HS-5 (cell line): ENCODE measurements around the gene GNAZ.

Experiments
- DNase-seq: peaks from one replicate; pipeline ENCODE4 v3.0.0-alpha.2; 2012; ENCODE audit warnings: low read depth

GNAZ gene

DNA sequence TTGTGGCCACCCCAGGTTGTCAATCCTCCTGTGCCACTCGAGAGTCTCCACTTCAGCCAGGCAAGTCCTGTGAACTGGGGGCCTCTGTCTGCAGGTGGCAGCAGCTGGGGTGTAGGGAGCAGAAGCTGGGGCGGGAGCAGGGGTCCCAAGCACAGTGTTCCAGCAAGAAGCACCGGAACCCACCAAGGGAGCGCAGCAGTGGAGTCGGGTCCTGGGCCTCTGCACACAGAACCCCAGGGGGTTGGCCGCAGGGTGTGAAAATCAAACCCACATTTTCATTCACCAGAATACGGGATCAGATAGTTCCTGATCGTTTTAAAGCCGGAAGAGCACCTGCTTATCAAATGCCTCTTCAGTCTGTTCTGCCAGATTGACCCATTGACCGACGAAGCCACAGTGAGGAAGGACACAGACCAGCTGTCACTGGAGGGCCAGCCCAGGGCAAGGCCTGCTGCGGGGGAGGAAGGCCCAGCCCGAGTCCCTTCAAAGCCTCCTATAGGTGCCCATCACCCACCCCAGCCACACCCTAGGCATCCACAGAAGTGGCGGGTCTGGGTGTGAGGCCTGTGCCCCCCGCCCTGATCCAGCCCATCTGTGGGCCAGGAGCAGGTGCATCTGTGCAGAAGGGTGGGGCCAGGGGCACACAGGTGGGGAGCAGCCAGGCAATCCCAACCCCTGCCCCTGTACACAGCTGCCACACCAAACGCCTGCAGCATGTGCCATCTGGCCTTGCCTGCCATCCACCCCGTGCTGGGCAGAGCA, 37.3 kb downstream of the GNAZ start:
- DNase-seq = no peak

DNA sequence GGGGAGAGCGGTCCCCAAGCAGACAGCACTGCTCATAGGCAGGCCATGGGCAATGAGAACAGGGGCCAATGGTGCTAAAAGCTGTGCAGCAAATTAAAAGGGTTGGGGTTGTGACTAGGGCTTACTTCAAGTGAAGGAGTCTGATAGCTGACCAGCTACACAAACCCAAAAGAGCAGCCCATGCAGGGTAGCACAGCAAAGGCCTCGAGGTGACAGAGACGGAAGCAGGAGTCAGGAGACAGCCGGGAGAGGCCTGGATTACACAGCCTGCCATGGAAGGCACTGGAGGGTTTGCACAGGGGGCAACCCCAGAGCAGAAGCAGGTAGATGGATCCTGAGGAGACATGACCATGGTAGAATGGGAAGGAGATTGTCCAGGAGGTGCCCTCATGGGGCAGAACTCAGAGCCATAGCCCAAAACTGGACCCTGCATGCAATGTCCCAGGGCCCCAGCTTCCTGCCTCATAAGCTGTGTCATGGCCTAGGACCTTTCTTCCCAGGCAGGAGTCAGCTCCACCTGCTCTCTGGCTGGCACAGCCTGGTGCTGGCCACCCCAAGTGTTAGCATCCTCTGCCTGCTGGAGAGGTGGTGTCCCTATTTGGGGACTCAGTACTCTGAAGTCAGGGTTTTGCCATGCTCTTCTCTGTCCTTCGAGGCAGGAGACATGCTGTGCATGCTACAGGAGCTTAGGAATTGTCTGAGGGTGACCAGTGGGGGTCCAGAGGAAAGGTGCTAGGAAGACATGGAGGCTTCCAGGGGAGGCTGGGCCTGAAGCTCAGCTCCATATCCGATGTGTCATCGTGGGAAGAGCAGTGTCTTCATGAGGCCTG, 38.1 kb downstream of the GNAZ start:
- DNase-seq = no peak

DNA sequence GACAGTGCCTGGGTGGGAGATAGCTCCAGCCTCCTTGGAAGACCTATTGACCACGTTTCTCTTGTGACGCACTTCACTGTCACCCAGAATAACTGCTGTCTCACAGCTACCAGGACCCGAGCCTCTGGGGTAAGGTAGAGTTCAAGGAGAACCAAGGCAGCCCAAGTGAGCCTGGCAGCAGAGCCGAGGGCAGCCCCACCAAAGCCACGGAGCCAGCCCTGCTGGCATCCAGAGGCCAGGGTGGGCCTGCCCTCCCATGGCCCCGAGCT, 38.7 kb downstream of the GNAZ start:
- no peak for DNase-seq

DNA sequence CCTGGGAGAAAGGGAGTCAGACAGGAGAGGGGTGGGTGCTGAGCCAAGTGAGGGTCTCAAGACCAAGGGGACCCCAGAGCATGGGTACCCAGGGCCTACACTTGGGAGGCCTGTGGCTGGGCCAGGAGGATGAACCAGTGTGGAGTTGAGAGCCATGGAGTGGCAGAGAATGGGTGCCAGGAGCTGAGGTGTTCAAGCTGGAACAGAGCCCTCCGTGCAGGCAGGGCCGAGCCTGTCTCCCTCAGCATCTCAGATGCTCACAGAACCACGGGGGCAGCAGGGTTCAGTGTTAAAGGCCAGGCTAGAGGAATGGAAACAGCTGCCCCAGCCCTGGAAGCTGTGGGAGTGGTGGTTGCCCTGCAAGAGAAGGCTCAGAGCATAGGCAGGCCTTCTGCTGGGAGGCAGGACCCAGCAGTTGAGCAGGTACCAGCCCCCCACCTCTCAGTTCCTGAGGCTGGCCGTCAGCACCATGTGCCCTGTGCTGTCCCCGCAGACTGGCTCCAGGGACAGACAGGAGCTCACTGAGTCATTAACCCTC, 39.2 kb downstream of the GNAZ start:
- DNase-seq = no peak

DNA sequence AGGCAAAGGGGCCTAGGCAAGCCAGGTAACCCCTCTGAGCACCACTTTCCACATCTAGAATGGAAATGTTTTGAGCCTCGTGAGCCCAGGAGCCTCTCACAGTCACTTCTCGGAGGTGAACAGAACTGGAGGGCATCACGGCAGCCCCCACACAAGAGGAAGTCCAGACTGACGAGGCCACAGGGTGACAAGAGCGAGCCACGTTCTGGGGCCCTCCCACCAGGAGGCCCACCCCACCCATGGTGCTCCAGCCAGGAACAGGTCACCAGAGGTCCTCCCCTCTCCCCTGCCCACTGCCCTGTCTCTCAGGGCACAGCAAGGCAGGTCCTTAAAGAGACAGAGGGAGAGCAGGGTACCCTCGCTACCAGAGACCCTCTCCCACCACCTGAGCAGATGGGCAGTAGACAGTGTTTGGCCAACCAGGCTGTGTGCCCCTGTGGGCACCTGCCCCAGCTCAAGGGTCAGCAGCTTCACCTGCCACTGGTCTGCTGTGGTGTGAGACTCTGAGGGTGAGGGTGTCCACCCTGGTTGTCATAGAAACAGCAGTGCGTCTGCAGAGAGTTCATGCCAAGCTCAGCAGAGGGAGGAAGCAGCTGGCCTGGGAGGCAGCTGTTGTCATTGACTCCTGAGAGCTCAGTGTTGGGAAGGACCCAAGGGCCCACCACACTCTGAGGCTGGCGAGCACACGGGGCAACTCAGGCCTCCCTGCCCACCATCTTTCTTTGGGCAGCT, 40.0 kb downstream of the GNAZ start:
- DNase-seq = no peak

DNA sequence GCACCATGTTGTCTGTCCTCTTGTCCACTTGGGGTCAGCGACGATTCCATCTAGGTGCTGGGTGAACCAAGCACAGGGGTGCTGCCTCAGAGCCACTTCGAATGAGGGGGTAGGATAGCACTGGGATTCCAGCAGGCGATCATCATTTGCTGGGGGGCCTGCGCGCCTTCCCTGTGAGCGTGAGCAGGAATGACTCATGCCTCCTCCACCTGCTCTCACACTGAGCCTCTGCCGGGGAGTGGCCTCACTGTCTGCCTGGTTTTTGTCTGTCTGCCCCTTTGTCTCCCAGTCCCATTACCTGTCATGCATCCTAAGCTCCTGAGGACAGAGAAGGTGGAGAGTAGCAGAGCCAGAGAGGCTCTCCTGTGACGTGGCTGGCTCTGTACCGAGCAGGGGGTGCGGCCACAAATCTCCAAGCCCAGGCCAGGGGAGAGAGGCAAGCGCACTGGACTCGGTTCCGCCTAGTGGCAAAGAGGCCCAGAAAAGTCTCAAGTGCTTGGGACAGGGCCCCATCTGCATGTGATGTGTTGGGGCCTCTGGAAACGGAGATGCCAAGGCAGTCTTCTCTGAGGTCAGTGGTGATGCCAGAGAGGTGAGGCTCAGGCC, 40.7 kb downstream of the GNAZ start:
- DNase-seq = no peak

DNA sequence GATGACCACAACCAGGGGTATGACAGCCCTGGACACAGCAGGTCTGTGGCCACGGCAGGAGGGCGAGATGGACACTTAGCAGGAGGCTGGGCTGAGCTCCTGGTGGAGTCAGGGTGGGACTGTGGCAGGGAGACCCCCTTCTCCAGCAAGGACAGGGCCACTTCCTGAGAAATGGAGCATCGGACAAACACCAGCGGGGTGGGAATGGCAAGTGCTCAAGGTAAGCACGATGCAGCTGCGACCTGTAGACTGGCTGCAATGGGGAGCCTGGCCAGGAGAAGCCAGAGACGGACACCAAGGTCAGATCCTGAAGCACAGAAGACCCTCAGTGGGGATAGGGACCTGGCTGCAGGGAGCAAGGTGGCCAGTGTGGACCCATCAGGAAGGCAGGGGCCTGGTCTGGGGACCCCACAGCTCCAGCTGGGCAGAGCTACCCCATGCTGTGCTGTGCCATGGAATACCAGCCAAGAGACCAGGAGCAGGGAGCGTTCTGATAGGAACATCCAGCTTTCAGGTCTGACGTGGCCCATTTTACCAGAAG, 42.2 kb downstream of the GNAZ start:
- DNase-seq = no peak

DNA sequence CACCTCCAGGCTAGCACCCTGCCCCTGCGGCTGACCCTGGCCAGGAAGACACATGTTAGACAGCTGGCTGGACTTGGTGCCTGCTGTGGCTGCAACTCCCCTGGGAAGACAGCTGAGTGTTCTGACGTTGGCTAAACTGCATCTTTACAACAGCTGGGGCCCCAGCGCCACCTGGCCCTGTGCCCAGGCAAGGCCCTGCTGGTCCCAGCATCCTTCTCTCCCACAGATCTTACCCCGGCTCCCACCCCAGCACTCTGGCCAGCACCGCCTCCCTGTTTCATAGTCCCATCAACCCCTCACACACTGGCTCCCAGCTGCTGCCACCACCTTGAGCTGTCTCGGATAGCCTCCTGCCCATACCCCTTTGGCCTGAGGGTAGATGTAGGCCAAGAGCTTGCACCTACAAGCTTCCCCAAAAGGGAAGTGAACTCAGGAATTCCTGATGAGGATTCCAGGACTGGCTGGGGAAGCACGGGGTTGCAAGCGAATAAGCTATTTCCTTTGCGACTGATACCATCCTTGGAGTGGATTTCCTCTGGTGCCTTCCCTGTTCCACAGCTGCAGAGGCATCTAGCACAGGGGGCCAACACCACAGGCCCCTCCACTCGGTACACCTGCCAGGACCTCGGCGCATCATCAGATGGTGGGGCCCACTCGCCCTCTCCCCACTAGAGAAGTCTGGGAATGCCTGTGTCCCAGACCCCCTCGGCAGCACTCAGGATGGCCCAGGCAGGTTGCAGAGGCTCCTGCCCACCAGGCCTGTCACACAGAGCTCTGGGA, 42.9 kb downstream of the GNAZ start:
- no peak for DNase-seq

DNA sequence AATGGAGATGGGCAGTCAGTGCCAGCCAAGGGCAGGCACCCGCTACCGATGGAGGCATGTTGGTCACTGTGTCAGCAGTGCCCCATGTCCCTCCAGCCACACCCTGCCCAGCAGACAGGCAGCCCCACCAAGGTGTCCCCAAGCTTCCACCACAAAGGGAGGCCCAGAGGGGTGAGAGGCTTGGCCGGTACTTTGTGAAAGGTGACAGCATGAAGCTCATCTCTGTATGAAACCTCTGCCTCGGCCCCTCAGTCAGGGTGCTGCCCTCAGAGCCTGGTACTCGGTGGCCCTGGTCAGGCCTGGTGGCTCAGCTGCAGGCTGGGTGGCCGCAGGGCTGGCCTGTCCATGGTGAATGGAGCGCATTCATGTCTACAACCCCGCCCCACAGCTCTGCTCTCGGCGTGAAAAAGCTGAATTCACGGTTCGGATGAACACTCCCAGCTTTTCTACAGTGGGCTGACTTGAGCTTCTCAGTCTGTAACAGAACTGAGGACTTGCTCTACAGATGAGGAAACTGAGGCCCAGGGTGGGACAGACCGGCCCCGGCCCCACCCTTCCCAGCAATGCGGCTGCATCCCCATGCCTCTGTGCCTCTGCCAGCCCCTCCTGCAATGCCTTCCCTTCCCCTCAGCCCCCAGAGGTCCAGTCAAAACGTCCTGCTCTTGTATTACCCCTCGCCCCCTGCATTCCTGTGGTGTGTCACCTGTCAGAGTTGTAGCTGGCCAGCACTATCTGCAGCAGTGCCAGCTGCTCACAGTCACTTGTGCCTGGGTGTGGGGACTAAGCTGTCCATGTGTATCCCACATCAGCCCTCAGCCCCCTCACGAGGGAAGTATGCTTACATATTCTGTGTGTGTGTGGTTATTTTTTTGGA, 43.8 kb downstream of the GNAZ start:
- DNase-seq = no peak

DNA sequence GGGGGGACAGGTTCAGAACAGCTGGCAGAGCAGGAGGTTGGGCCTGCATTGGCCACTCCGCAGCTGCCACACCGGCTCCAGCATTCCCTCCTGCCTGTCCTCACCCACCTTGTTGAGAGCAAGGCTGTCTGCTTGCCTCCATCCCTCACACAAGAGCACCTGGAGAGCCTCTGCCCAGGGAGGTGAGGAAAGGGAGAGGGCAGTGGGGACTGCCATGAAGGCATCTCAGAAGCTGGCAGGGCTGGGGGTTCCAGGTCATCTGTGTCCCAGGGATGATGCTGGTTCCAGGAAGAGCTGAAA, 44.4 kb downstream of the GNAZ start:
- DNase-seq = no peak

DNA sequence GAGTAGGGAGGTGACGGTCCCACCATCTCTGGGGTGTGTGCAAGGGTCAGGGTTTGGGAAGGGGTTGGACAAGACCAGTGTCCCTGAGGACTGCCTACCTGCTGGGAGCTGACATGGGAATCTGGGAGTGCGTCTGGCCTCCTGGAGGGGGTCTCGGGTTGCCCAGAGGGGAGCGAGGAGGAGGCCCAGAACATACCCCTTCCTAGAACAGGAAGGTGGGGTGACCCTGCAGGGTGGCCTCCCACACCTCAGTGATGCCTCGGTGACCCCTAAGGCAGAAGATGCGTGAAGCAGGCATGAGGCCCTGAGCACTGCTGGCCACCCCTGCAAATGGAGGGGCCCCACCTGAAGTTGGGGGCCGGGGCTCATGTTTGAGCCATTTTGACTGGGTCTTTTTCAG, 45.0 kb downstream of the GNAZ start:
- DNase-seq = no peak

DNA sequence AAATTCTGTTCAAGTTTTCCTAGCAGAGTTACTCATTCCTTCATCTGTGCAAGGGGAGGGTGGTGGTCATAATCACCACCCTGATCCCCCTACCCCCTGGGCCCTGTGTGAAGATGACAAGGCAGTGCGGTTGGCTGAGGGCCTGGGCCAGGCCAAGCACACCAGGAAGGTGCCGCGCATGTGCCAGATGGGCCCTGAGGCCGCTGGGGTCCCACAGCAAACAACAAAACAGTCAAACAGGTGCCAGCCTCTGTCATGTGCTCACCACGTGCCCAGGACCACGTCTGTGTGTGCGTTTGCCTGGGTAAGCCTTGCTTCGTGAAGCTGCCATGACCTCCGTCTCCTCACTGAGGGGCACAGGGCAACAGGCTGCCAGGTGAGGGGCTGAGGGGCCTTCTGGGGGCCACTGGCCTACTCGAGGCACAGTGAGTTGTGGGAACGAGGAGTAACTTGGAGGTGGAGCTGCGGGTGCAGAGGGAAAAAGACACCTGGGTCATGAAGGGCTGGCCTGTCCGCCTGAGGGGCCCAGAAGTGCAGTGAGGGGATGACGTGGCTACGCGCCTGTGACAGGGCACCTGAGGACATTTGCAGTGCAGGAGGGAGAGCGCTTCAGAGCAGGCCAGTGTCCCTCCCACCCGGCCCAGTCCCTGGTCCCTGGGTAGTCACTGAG, 45.6 kb downstream of the GNAZ start:
- no peak for DNase-seq

DNA sequence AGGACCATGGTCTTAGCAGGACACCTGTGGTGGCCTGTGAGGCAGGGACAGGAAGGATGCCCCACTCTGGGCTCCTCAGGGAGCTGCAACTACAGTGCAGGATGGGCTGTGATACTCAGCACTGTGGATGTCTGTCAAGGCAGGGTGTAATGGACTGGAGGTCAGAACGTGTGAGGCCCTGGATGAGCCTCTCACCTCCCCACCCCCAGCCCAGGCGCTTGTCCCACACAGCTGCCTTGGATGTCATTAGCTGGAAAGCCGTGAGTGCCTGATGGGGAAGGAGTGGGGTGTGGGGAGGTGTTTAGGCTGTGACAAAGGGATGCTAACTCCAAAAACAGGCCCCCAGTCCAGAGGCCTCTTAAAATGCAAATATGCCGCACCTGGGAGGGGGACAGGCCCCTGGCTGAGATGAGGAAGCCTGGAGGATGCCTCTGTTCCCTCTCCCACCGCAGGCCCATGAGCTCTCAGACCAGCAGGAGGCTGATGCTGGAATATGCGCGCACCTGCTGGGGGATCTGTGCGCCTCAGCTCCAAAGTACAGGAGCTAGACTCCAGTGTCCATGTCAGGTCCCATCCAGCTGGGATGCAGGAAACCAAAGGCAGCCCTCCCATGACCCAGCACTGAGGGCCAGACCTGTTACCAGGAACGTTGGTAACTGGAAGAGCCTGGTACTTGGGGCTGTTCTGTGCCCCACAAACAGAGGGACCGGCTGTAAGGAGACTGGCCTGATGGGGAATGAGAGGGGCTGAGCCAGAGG, 46.4 kb downstream of the GNAZ start:
- no peak for DNase-seq

DNA sequence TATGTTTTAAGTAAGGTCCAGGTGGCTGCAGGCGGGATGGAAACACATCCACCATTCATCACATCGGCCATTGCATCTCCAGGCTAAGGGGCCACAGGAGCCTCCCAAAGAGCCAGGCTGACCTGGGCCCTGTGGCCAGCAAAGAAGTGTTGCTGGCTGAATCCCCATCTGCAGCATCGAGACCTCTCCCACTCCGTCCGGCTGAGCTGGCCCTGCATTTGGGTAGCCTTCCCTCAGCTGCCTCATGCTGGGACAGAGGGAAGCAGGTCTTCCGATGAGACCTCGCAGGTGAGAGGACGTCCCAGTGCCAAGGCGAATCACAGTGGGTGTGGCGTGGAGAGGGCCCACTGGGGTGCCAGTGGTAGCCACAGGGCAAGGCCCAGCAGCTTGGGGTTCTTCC, 47.0 kb downstream of the GNAZ start:
- DNase-seq = no peak

DNA sequence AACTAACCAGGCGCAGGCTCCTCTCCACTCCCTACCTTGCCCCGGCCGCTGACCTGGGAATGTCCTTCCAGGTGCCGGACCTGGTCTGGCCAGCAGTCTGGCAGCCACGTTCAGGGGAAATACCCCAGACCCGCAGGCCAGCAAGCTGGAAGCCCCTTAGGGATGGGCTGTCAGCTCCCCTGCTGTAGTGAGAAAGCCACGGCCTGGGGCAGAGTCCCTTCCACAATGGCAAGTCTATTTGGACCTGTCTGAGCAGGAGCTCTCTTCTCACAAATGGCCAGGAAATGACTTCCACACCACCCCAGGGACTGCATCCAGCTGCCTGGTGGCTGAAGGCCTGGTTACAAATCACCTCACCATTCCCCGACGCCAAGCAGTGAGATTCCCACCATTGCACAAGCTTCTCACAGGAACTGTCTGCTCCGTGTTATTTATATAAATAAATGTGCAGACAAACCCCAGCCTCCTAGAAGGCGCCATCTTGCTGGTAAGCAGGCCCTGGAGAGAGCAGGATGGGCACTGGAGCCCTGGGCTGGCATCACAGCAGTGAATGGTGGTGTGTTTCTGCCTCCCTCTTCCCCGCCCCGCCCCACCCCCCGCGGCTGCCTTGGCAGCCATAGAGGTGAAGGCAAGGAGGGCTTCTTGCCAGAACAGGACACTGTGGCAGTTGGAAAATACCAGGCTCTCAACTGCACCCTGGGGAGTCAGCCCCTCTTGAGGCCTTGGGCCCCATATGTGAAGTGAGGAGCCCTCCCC, 47.8 kb downstream of the GNAZ start:
- DNase-seq = no peak

DNA sequence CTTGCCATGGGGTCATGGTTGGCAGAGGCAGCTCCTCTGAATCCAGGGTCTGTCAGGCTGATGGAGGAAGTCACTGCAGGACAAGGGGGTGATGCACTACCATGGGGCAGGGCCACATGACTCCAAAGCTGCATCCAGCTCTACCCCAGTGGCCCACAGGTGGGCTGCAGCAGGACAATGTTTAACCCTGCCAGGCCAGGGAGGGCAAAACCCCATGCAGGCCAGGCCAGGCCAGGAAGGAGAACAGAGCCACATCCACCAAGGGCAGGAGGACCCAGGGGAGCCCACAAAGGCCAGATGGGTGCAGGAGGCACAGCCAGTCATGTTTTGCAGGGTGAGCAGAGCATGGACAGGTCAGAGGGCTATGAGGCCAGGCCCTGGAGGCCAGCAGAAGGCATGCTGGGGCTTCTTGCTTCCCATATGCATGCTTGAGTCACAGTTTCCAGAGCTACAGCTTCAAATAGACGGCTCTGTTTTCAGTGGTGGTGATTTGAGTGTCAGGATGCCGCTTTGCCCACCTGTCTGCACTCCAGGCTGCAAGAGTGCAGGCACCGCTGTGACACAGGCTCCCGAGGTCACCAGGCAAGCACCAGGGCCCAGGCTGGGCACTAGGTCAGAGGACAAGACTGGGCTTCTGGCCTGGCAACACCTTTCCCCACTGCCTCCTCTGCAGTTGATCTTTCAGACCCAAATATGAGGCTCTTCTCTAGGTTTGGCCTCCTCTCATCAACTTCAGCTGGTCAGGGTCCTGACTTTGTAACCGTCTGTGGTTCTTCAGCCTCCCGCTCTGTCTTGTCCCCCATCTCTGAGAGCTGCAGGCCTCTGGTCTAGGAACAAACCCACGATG, 48.6 kb downstream of the GNAZ start:
- no peak for DNase-seq
